SK-N-SH treated with all-trans-retinoic acid at 6 μM for 48 hours (cell line): ENCODE results near the gene DFFB.

Experiments used
- ATAC-seq: fragments of 200-7000 bp; cut with Tn5 transposase; 3 replicates; pipeline ENCODE4 v1.9.1; 2020; ENCODE audit warnings: mild to moderate bottlenecking, moderate library complexity
- ARNTL ChIP-seq: fragments of 450-650 bp; formaldehyde crosslinking; IDR thresholded peaks from 2 replicates; pipeline ENCODE4 v1.5.0; 2020; ENCODE audit warnings: low read depth, mild to moderate bottlenecking, moderate library complexity, borderline replicate concordance
- BACH2 ChIP-seq: fragments of 250-450 bp; sonication (Bioruptor Pico); IDR thresholded peaks from 2 replicates; pipeline ENCODE4 v1.9.0; 2021; ENCODE audit warnings: mild to moderate bottlenecking, borderline replicate concordance
- ESRRG ChIP-seq: fragments of 250-450 bp; sonication (Bioruptor Pico); IDR thresholded peaks from 2 replicates; pipeline ENCODE4 v1.6.1; 2021; ENCODE audit warnings: mild to moderate bottlenecking
- GLIS3 ChIP-seq: fragments of 250-450 bp; sonication (Bioruptor Pico); IDR thresholded peaks from 2 replicates; pipeline ENCODE4 v1.5.0; 2020; ENCODE audit warnings: mild to moderate bottlenecking, moderate library complexity
- OSR1 ChIP-seq: fragments of 250-450 bp; sonication (Bioruptor Pico); IDR thresholded peaks from 2 replicates; pipeline ENCODE4 v1.8.0; 2022; ENCODE audit warnings: moderate library complexity, mild to moderate bottlenecking, inconsistent platforms
- PPARA ChIP-seq: fragments of 250-450 bp; sonication (Bioruptor Pico); IDR thresholded peaks from 2 replicates; pipeline ENCODE4 v1.5.0; 2020; ENCODE audit warnings: mild to moderate bottlenecking, borderline replicate concordance
- RARB ChIP-seq: fragments of 250-450 bp; sonication (Bioruptor Pico); IDR thresholded peaks from 2 replicates; pipeline ENCODE4 v1.8.0; 2021; ENCODE audit warnings: mild to moderate bottlenecking, moderate library complexity
- SNAI2 ChIP-seq: fragments of 250-450 bp; sonication (Bioruptor Pico); IDR thresholded peaks from 2 replicates; pipeline ENCODE4 v1.5.0; 2020; ENCODE audit warnings: mild to moderate bottlenecking, moderate library complexity
- TCF4 ChIP-seq: fragments of 250-450 bp; sonication (Bioruptor Pico); IDR thresholded peaks from 2 replicates; pipeline ENCODE4 v1.8.0; 2021; ENCODE audit warnings: mild to moderate bottlenecking, moderate library complexity, borderline replicate concordance
- TOX ChIP-seq: fragments of 250-450 bp; sonication (Bioruptor Pico); IDR thresholded peaks from 2 replicates; pipeline ENCODE4 v1.8.0; 2021; ENCODE audit warnings: mild to moderate bottlenecking, moderate library complexity, borderline replicate concordance
- ZC3H10 ChIP-seq: fragments of 250-450 bp; sonication (Bioruptor Pico); IDR thresholded peaks from 2 replicates; pipeline ENCODE4 v1.5.1; 2021; ENCODE audit warnings: mild to moderate bottlenecking, moderate library complexity
- ZFP30 ChIP-seq: fragments of 450-650 bp; formaldehyde crosslinking; IDR thresholded peaks from 2 replicates; pipeline ENCODE4 v1.5.0; 2022; ENCODE audit warnings: mild to moderate bottlenecking, moderate library complexity
- ZNF8 ChIP-seq: fragments of 450-650 bp; formaldehyde crosslinking; IDR thresholded peaks from 2 replicates; pipeline ENCODE4 v1.5.0; 2020; ENCODE audit warnings: mild to moderate bottlenecking, moderate library complexity
- TF ChIP-seq, protein P1 (sequence below): fragments of 250-450 bp; sonication (Bioruptor Pico); IDR thresholded peaks from 2 replicates; pipeline ENCODE4 v1.5.1; 2020; ENCODE audit warnings: low read depth, mild to moderate bottlenecking, moderate library complexity
- TF ChIP-seq, protein P2 (sequence below): fragments of 250-450 bp; sonication (Bioruptor Pico); IDR thresholded peaks from 2 replicates; pipeline ENCODE4 v1.5.0; 2020; ENCODE audit warnings: mild to moderate bottlenecking, moderate library complexity
- TF ChIP-seq, protein P3 (sequence below): fragments of 250-450 bp; sonication (Bioruptor Pico); IDR thresholded peaks from 2 replicates; pipeline ENCODE4 v1.5.1; 2021; ENCODE audit warnings: mild to moderate bottlenecking, moderate library complexity
- TF ChIP-seq, protein P4 (sequence below): fragments of 250-450 bp; sonication (Bioruptor Pico); IDR thresholded peaks from 2 replicates; pipeline ENCODE4 v1.8.0; 2021; ENCODE audit warnings: low read depth, mild to moderate bottlenecking, moderate library complexity, borderline replicate concordance

The DFFB gene

DNA sequence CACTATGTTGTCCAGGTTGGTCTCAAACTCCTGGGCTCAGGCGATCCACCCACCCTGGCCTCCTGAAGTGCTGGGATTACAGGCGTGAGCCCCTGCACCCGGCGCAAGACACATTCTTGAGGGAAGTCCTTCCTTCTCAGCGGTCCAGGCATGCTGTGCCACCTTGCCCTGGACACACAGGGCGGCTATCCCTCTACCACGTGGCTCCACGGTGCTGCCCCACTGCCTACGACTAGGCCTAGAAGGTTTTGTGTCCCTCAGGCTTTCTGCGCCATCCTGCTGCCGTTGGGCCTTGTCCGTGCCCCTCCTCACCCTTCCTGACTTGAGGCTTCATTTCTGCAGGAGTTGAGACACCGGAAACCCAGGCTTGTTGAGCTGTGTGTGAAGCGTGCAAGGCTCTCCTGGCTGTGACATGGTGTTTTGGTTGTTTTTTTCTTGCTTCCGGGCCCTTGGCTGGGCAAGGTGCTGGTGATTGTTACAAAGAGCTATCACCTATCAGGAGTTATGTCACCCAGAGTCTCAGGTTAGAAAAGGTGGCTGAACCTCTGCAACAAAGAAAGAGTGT is 28.9 kb downstream of the DFFB start:
- no peak for ATAC-seq

DNA sequence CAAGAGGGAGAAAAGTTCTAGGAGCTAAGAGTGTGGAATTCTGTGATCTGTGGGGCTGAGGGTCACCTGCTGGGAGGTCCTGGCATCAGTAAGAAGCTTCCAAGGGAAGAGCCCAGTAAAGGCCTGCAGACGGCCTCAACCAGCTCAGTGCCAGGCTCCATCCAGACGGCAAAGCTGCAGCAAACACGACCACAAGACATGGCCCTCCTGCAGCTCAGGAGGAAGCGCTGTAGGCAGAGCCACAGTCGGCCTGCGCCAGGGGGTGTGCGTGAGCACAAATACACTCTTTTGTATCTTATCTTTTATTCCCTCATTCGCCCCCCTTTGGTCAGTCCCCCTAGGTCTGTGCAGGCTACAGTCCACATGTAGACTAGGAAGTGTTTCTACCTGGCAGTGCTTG is 29.4 kb downstream of the DFFB start:
- no peak; the same call in 2 of the 3 replicates for ATAC-seq
- TF ChIP-seq ARNTL (CRISPR knock-in tag) (no peak), BACH2 (CRISPR knock-in tag) (no peak)
- TF ChIP-seq, all 23 proteins: peak for 0

More for the DNA sequence above, 28.9 kb downstream of the DFFB start:
- TF ChIP-seq TCF4 (CRISPR knock-in tag) (no peak), ZC3H10 (CRISPR knock-in tag) (no peak), TOX (CRISPR knock-in tag) (no peak)

DNA sequence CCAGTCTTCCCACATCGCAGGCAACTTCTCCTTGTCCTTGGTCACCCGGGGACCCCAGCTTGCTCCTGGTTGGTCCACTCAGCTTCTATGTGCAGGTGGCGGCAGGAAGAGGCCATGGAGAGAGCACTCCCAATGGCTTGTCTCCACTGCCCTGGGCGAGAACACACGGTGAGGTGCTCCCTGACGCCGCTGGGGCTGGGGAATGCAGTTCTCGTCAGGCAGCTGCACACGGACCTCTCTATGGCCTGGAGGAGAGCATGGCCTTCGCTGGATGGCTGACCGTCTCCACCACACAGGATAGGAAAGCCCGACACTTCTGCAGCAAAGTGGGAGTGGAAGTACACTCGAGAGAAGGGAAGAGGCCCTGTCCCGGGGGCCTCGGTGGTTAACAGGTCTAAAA is 31.0 kb downstream of the DFFB start:
- TF ChIP-seq ARNTL (CRISPR knock-in tag) (no peak), GLIS3 (CRISPR knock-in tag) (no peak), ESRRG (CRISPR knock-in tag) (no peak), BACH2 (CRISPR knock-in tag) (no peak), ZC3H10 (CRISPR knock-in tag) (no peak), ZFP30 (no peak), RARB (CRISPR knock-in tag) (no peak), ZNF8 (CRISPR knock-in tag) (no peak)
- TF ChIP-seq, protein P1, sequence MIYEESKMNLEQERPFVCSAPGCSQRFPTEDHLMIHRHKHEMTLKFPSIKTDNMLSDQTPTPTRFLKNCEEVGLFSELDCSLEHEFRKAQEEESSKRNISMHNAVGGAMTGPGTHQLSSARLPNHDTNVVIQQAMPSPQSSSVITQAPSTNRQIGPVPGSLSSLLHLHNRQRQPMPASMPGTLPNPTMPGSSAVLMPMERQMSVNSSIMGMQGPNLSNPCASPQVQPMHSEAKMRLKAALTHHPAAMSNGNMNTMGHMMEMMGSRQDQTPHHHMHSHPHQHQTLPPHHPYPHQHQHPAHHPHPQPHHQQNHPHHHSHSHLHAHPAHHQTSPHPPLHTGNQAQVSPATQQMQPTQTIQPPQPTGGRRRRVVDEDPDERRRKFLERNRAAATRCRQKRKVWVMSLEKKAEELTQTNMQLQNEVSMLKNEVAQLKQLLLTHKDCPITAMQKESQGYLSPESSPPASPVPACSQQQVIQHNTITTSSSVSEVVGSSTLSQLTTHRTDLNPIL (CRISPR knock-in tag): no peak
- TF ChIP-seq, protein P2, sequence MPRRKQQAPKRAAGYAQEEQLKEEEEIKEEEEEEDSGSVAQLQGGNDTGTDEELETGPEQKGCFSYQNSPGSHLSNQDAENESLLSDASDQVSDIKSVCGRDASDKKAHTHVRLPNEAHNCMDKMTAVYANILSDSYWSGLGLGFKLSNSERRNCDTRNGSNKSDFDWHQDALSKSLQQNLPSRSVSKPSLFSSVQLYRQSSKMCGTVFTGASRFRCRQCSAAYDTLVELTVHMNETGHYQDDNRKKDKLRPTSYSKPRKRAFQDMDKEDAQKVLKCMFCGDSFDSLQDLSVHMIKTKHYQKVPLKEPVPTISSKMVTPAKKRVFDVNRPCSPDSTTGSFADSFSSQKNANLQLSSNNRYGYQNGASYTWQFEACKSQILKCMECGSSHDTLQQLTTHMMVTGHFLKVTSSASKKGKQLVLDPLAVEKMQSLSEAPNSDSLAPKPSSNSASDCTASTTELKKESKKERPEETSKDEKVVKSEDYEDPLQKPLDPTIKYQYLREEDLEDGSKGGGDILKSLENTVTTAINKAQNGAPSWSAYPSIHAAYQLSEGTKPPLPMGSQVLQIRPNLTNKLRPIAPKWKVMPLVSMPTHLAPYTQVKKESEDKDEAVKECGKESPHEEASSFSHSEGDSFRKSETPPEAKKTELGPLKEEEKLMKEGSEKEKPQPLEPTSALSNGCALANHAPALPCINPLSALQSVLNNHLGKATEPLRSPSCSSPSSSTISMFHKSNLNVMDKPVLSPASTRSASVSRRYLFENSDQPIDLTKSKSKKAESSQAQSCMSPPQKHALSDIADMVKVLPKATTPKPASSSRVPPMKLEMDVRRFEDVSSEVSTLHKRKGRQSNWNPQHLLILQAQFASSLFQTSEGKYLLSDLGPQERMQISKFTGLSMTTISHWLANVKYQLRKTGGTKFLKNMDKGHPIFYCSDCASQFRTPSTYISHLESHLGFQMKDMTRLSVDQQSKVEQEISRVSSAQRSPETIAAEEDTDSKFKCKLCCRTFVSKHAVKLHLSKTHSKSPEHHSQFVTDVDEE (CRISPR knock-in tag): no peak
- TF ChIP-seq, protein P3, sequence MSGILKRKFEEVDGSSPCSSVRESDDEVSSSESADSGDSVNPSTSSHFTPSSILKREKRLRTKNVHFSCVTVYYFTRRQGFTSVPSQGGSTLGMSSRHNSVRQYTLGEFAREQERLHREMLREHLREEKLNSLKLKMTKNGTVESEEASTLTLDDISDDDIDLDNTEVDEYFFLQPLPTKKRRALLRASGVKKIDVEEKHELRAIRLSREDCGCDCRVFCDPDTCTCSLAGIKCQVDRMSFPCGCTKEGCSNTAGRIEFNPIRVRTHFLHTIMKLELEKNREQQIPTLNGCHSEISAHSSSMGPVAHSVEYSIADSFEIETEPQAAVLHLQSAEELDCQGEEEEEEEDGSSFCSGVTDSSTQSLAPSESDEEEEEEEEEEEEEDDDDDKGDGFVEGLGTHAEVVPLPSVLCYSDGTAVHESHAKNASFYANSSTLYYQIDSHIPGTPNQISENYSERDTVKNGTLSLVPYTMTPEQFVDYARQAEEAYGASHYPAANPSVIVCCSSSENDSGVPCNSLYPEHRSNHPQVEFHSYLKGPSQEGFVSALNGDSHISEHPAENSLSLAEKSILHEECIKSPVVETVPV (CRISPR knock-in tag): no peak
- ATAC-seq: no peak

DNA sequence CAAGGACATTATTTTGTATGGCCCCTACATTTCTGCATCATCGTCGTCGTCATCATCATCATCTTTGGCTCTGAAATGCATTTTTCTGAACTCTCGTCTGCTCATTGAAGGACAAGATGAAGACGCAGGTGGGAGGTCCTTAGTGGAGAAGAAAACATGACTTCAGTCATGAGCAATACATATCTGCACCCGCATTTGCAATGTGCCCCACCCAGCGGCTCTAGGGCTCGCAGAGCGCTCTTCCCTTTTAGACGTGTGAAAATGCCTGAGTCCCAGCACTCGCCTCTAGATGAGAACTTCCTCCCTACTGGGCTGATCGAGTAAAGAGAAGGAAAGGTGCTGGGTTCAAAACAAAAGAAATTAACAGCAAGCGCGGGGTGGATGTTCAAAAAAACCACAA is 32.7 kb downstream of the DFFB start:
- ATAC-seq: no peak
- TF ChIP-seq PPARA (CRISPR knock-in tag) (no peak), ARNTL (CRISPR knock-in tag) (no peak), OSR1 (CRISPR knock-in tag) (no peak), ZC3H10 (CRISPR knock-in tag) (no peak), GLIS3 (CRISPR knock-in tag) (no peak), SNAI2 (CRISPR knock-in tag) (no peak)
- TF ChIP-seq, protein P4, sequence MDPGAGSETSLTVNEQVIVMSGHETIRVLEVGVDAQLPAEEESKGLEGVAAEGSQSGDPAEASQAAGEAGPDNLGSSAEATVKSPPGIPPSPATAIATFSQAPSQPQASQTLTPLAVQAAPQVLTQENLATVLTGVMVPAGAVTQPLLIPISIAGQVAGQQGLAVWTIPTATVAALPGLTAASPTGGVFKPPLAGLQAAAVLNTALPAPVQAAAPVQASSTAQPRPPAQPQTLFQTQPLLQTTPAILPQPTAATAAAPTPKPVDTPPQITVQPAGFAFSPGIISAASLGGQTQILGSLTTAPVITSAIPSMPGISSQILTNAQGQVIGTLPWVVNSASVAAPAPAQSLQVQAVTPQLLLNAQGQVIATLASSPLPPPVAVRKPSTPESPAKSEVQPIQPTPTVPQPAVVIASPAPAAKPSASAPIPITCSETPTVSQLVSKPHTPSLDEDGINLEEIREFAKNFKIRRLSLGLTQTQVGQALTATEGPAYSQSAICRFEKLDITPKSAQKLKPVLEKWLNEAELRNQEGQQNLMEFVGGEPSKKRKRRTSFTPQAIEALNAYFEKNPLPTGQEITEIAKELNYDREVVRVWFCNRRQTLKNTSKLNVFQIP (CRISPR knock-in tag): no peak
- TF ChIP-seq, protein P3 (CRISPR knock-in tag): no peak
- TF ChIP-seq, all 23 proteins: peak for 0
